Common myeloid progenitor, CD34-positive (primary cell): ENCODE measurements around the gene KLHL22.

Experiments used
- CTCF ChIA-PET: fragments of 350-600 bp; sonication (Branson Sonifier 250); formaldehyde crosslinking; loops from one replicate; lab custom pipeline; 2021; ENCODE audit warnings: antibody characterized with exemption; lab: Charles Lee
- POLR2A ChIA-PET: fragments of 350-600 bp; sonication (Branson Sonifier 250); formaldehyde crosslinking; loops from one replicate; lab custom pipeline; 2021; ENCODE audit warnings: antibody characterized with exemption; lab: Charles Lee
- DNase-seq, 3 donors: peaks; one replicate each; pipeline versions ENCODE4 v3.0.0 to v3.0.0-alpha.2; 2013
- H3K27ac ChIP-seq, 2 experiments: 1 replicate in 1 of 2; 2 replicates in 1 of 2; pipeline ENCODE4 v1.7.0; 2013; ENCODE audit warnings: inconsistent platforms in 2 of 2, low read length in 2 of 2, mild to moderate bottlenecking in 2 of 2, low read depth in 1 of 2, moderate library complexity in 1 of 2; ENCODE audit not compliant: severe bottlenecking in 2 of 2, insufficient read depth in 1 of 2, poor library complexity in 1 of 2
- H3K27me3 ChIP-seq, 5 experiments: replicated peaks in 2 of 5; 1 replicate in 3 of 5; 2 replicates in 2 of 5; pipeline versions ENCODE4 v1.6.1 to v1.7.0; 2013; ENCODE audit warnings: low read length in 4 of 5, mild to moderate bottlenecking in 2 of 5, moderate library complexity in 2 of 5, inconsistent platforms in 1 of 5; ENCODE audit not compliant: insufficient read depth in 5 of 5, control insufficient read depth in 4 of 5
- H3K36me3 ChIP-seq, 4 experiments: 1 replicate in 2 of 4; 2 replicates in 2 of 4; pipeline versions ENCODE4 v1.6.1 to v1.7.0; 2013; ENCODE audit warnings: low read length in 3 of 4, control low read depth in 1 of 4, mild to moderate bottlenecking in 1 of 4; ENCODE audit not compliant: control insufficient read depth in 4 of 4, insufficient read depth in 4 of 4
- H3K4me1 ChIP-seq, 4 experiments: 1 replicate in 3 of 4; 2 replicates in 1 of 4; pipeline versions ENCODE4 v1.6.1 to v1.7.1; 2013; ENCODE audit warnings: low read length in 3 of 4, mild to moderate bottlenecking in 3 of 4, control low read depth in 1 of 4, inconsistent platforms in 1 of 4, moderate library complexity in 1 of 4; ENCODE audit not compliant: control insufficient read depth in 4 of 4, insufficient read depth in 4 of 4; ENCODE audit errors: control extremely low read depth in 1 of 4
- H3K4me3 ChIP-seq, 7 experiments: 1 replicate in 4 of 7; 2 replicates in 3 of 7; pipeline versions ENCODE4 v1.5.1 to v1.7.0; 2013; ENCODE audit warnings: mild to moderate bottlenecking in 7 of 7, low read length in 6 of 7, moderate library complexity in 6 of 7, inconsistent platforms in 2 of 7, low read depth in 2 of 7, control low read depth in 1 of 7; ENCODE audit not compliant: insufficient read depth in 4 of 7, control insufficient read depth in 1 of 7; ENCODE audit errors: extremely low read depth in 1 of 7
- H3K9me3 ChIP-seq, 5 experiments: 1 replicate in 4 of 5; 2 replicates in 1 of 5; pipeline versions ENCODE4 v1.6.1 to v1.7.1; 2013; ENCODE audit warnings: low read length in 4 of 5, mild to moderate bottlenecking in 2 of 5, inconsistent platforms in 1 of 5, low read depth in 1 of 5, moderate library complexity in 1 of 5; ENCODE audit not compliant: control insufficient read depth in 4 of 5, insufficient read depth in 2 of 5; ENCODE audit errors: control extremely low read depth in 1 of 5
- WGBS: methylation state at CpG from one replicate; pipeline ENCODE4 v1.1.5; 2013; ENCODE audit not compliant: insufficient coverage; 5-methylcytosine and 5-hydroxymethylcytosine counted together

The KLHL22 gene

GRCh38 chr22:20428496-20429253, 66.9 kb downstream of the KLHL22 start:
- H3K9me3 ChIP-seq: no peaks in the 10 kb centered on the region
- no peak for DNase-seq
- H3K27ac ChIP-seq: no peak overlapping the region
- no peaks in the 10 kb centered on the region for H3K36me3 ChIP-seq
- peak overlapping the region in 4 of 7 experiments; percentile 22 to 75 (median 52) for H3K4me3 ChIP-seq
- peaks cover 0 to 47% (median 45%) of the 10 kb centered on the region in 4 experiments for H3K4me1 ChIP-seq
- CTCF ChIA-PET: interaction anchor here (2.4 to 3.2 kb wide), 2 partner anchors 10 to 28 kb away, joined by 9 to 17 read pairs; no protein-coding TSS in a partner anchor
- POLR2A ChIA-PET: interaction anchor here (0.6 kb wide), 2 partner anchors 10 to 1510 kb away, joined by 3 to 4 read pairs; no protein-coding TSS in a partner anchor
- H3K27me3 ChIP-seq: peaks cover 0 to 95% (median 29%) of the 10 kb centered on the region in 5 experiments
- WGBS: 50% methylated on average over 23 of the region's 23 CpGs

DNA sequence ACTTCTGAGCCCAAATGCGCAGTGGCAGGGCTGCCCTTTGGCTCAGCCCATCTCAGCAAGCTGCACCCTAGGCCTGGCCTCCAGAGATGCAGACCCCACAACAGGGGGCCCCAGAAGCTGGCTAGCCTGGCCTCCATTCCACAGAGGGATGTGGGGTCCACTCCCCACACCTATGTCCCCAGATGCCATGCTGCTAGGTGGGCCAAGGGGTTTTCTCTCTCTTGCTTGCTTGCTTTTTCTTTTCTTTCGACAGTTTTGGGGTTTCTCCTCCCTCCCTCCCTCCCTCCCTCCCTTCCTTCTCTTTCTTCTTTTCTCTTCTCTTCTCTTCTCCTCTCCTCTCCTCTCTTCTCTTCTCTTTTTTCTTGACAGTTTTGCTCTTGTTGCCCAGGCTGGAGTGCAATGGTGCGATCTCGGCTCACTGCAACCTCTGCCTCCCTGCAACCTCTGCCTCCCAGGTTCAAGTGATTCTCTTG, 67.6 kb downstream of the KLHL22 start:
- DNase-seq: no peak
- ChIA-PET CTCF (interaction anchor here (2.4 to 3.2 kb wide), 2 partner anchors 10 to 29 kb away, joined by 9 to 17 read pairs; no protein-coding TSS in a partner anchor), POLR2A (interaction anchor here (0.6 kb wide), 1 partner anchor 10 kb away, joined by 4 read pairs; no protein-coding TSS in a partner anchor)
- Histone ChIP-seq H3K36me3 (no peaks in the 10 kb centered on the region), H3K27me3 (peaks cover 0 to 94% (median 29%) of the 10 kb centered on the region in 5 experiments), H3K27ac (no peak overlapping the region), H3K9me3 (no peaks in the 10 kb centered on the region), H3K4me3 (no peak overlapping the region), H3K4me1 (peaks cover 0 to 54% (median 51%) of the 10 kb centered on the region in 4 experiments)
- WGBS: 100% methylated on average over 3 of the region's 4 CpGs

- Histone ChIP-seq H3K27me3 (peaks cover 0 to 87% (median 27%) of the 10 kb centered on the region in 5 experiments), H3K4me3 (no peak overlapping the region), H3K9me3 (no peaks in the 10 kb centered on the region), H3K4me1 (peaks cover 0 to 60% (median 58%) of the 10 kb centered on the region in 4 experiments), H3K27ac (no peak overlapping the region), H3K36me3 (no peaks in the 10 kb centered on the region)
- no peak for DNase-seq
- ChIA-PET POLR2A (interaction anchor here (0.6 kb wide), 1 partner anchor 11 kb away, joined by 4 read pairs; no protein-coding TSS in a partner anchor), CTCF (interaction anchor here (3.2 kb wide), 1 partner anchor 9 kb away, joined by 17 read pairs; no protein-coding TSS in a partner anchor)
- WGBS: 92% methylated on average over 7 of the region's 8 CpGs
These were observed 68.3 kb downstream of the KLHL22 start for GRCh38 chr22:20427104-20427944.

GRCh38 chr22:20426259-20426615, 69.4 kb downstream of the KLHL22 start:
- no peak overlapping the region for H3K27ac ChIP-seq
- H3K4me1 ChIP-seq: peaks cover 0 to 61% (median 59%) of the 10 kb centered on the region in 4 experiments
- CTCF ChIA-PET: no interaction called here
- H3K9me3 ChIP-seq: no peaks in the 10 kb centered on the region
- POLR2A ChIA-PET: no interaction called here
- peaks cover 0 to 76% (median 25%) of the 10 kb centered on the region in 5 experiments for H3K27me3 ChIP-seq
- no peak for DNase-seq
- H3K4me3 ChIP-seq: peak overlapping the region in 2 of 7 experiments; percentile 57 to 63
- WGBS: 87% methylated on average over 10 of the region's 12 CpGs
- no peaks in the 10 kb centered on the region for H3K36me3 ChIP-seq

GRCh38 chr22:20425566-20426258, 69.9 kb downstream of the KLHL22 start:
- peaks cover 0 to 71% (median 25%) of the 10 kb centered on the region in 5 experiments for H3K27me3 ChIP-seq

GRCh38 chr22:20424932-20425565, 70.5 kb downstream of the KLHL22 start:
- 47% methylated on average over 40 of the region's 59 CpGs for WGBS

More at GRCh38 chr22:20425566-20426258, 69.9 kb downstream of the KLHL22 start:
- H3K36me3 ChIP-seq: no peaks in the 10 kb centered on the region
- 7% methylated on average over 96 of the region's 96 CpGs for WGBS
- H3K27ac ChIP-seq: no peak overlapping the region
- CTCF ChIA-PET: no interaction called here
- no peaks in the 10 kb centered on the region for H3K9me3 ChIP-seq
- H3K4me3 ChIP-seq: peak overlapping the region in 6 of 7 experiments; percentile 32 to 63 (median 57)
- POLR2A ChIA-PET: no interaction called here
- no peak for DNase-seq
- peaks cover 0 to 56% (median 54%) of the 10 kb centered on the region in 4 experiments for H3K4me1 ChIP-seq

More at GRCh38 chr22:20424932-20425565, 70.5 kb downstream of the KLHL22 start:
- peaks cover 0 to 49% (median 47%) of the 10 kb centered on the region in 4 experiments for H3K4me1 ChIP-seq
- ChIA-PET POLR2A (no interaction called here), CTCF (interaction anchor here (1.4 kb wide), 1 partner anchor 16 kb away, joined by 3 read pairs; no protein-coding TSS in a partner anchor)
- H3K36me3 ChIP-seq: no peaks in the 10 kb centered on the region
- peak overlapping the region in 5 of 7 experiments; percentile 57 to 63 (median 57) for H3K4me3 ChIP-seq
- peaks cover 0 to 65% (median 20%) of the 10 kb centered on the region in 5 experiments for H3K27me3 ChIP-seq
- peak; percentile 54 to 71 (median 59) for DNase-seq
- no peaks in the 10 kb centered on the region for H3K9me3 ChIP-seq
- H3K27ac ChIP-seq: no peak overlapping the region
